ENCODE results near the gene WDR27.

Gene WDR27

DNA sequence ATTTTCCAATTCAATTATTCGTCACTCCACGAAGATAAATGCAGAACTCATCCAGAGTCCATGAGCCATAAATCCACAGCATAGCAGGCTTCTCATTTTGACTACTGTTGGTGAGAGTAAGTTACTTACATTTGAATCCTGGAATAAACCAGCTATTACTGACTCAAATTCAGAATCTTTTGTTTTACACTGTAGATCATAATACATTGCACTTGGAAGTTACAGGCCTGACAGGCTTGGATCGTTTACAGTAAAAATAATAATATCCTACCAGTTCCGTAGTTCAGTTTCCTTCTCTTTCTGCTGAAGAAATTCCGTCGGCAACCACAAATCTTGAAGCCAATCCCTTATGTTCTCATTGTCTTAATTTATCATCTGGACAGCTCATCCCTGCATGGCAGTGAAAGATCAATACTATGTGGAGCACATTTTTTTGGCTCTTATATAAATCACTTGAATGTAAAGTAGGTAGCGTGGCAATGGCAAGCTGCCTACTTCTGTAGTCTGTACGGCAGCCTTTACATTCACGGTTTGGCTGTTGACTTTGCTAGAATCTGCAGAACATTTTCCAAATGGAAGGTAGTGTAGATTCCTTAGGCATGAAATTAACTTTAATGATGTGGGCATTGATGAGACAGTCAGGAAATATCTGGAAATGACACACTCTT lies 142.9 kb downstream of the WDR27 start:
- DNase-seq, result no peak

DNA sequence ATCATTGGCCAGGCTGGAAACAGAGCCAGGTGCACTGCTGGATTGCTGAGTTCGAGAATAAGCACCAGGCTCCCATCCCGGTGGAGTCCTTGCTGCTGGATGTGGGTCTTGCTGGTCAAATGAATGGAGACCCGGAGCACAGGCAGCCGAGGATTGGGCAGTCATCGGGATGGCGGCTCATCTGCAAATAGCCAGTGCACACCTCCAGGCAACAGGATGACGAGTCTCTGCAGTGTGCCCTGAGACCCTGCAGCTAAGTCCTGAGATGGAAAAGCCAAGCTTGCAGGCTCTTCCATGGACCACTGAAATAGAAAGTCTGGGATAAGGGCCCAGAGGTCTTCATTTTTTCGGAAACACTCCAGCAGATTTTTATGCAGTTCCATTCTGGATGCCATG lies 143.5 kb downstream of the WDR27 start:
- DNase-seq, result no peak

- DNase-seq, result no peak
Observed at GRCh38 chr6:169557887-169558286, 143.9 kb downstream of the WDR27 start.

- peak; percentile 8 for DNase-seq
Observed at GRCh38 chr6:169556758-169557548, 144.9 kb downstream of the WDR27 start.

- DNase-seq, result no peak
Observed at GRCh38 chr6:169555971-169556617, 145.7 kb downstream of the WDR27 start.

DNA sequence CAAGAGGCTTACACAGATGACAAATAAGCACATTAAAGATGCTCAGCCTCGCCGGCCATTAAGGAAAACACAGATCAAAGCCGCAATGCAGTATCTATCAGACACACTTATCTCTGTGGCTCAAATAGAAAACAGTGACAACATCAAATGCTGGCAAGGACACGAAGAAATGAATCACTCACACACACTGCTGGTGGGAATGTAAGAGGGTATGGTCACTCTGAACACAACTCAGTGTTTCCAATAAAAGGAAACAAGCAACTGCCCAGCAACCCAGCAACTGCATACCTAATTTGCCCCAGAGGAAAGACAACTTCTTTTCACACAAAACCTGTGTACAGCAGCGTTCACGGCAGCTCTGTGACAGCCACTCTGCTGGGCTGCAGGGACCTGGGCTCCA lies 155.8 kb downstream of the WDR27 start:
- DNase-seq, result no peak

- no peak for DNase-seq
Observed at GRCh38 chr6:169543704-169544103, 158.1 kb downstream of the WDR27 start.

GRCh38 chr6:169542491-169542890 lies 159.3 kb downstream of the WDR27 start:
- no peak for DNase-seq

- DNase-seq, result no peak
Observed at GRCh38 chr6:169539176-169539897, 162.5 kb downstream of the WDR27 start.

DNA sequence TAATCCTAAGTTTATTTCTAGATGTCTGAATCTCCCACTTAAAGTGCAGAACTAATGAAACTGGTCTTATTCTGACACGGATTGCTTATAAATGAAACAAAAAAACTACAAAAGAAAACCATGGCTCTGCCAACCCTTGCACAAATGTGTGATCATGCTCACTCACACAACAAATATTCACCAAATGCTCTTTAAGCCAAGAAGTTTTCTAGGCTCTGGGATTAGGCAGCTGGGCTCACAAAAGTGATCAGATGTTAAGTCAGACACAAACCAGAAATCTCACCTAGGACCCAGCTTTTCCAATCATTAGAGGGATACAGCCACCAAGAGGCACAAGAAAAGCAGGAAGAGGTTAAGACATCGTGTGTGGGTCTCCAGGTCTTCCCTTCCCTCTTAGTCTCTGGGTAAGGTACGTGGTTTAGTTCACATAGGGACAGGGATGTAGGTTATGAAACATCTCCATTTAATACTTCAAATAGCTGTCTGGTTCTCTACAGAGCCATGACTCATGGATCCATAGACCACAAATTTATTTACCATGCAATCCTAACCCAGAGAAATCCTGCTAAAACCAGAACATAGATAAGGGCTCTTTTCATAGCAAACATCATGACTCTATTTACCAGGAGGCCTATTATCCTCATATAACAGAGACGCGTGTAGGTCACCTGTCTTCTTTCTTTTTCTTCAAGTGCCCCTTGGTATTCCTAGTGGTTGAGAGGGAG lies 165.2 kb downstream of the WDR27 start:
- DNase-seq, result no peak

DNA sequence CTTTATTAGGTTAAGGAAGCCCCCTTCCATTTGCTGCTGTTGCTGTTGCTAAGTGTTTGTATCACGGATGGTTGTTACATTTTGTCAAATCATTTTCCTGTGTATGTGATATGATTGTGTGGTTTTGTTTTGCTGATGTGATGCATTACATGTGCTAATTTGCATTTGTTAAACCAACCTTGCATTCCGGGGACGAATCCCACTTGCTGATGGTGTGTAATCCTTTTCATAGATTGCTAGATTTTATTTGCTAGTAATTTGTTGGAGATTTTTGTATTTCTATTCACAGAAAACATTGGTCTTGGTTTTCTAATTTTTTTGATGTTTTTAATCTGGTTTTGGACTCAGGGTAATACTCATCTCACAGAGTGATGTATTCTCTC lies 167.8 kb downstream of the WDR27 start:
- DNase-seq, result no peak

- DNase-seq, result no peak
Observed at GRCh38 chr6:169533301-169534038, 168.4 kb downstream of the WDR27 start.

GRCh38 chr6:169530752-169531123 lies 171.1 kb downstream of the WDR27 start:
- DNase-seq, result peak; percentile 1

- DNase-seq, result peak; percentile 0
Observed at GRCh38 chr6:169529931-169530751, 171.7 kb downstream of the WDR27 start.

GRCh38 chr6:169528755-169529154 lies 173.1 kb downstream of the WDR27 start:
- no peak for DNase-seq

DNA sequence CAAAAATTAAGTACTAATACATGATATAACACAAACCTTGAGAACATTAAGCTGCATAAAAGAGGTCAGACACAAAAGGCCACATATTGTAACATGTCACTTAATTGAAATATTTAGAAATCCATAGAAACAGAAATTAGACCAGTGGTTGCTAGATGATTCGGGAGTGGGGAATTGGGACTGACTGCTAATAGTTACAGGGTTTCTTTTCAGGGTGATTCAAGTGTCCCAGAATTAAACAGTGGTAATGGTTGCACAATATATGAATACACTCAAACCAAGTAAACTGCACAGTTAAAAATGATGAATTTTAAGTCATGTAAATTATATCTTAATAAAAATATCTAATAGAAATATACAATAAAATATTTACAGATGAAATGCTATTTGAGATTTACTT lies 174.5 kb downstream of the WDR27 start:
- DNase-seq, result no peak

- DNase-seq, result no peak
Observed at GRCh38 chr6:169521825-169522224, 180.0 kb downstream of the WDR27 start.

- no peak for DNase-seq
Observed at GRCh38 chr6:169520104-169520503, 181.7 kb downstream of the WDR27 start.

DNA sequence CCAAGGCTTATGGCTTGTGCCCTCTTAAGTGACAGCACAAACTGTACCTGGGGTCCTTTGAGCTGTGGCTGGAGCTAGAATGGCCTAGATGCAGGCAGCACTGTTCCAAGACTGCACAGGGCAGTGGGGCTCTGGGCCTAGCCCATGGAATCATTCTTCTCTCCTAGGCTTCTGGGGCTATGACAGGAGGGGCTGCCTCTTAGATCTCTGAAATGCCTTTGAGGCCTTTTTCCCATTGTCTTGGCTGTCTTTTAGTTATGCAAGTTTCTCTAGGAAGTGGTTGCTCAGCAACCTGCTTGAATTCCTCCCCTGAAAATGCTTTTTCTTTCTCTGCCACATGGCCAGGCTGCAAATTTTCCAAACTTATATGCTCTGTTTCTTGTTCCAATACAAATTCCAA lies 183.4 kb downstream of the WDR27 start:
- DNase-seq, result no peak

DNA sequence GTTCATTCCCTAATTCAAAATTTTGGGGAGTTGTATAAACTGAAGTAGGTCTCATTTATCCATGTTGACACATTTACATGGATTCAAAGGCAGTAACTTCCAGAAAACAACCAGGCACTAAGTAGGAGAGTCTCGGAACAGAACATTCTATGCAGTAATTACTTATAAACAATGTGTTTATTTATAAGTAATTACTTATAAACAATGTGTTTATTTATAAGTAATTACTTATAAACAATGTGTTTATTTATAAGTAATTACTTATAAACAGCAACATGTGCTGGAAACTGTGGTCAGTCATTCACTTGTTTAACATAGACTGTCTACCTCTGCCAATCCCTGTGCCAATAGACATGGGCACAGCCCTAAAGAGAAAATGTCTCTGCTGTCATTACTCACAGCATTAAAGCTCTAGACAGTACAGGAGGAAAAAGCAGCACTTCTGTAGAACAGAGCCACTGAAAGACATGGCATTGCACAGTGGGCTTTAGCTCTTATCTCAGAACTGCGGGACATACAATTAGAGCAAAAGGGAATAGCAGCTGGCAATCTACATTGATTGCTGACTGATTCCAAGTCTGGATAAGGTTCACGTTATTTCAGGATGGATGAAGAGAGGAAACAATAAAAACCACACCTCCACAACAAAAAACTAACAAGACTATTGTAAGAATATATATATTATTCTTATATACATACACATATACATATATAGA lies 188.2 kb downstream of the WDR27 start:
- no peak for DNase-seq

All from CD4-positive, alpha-beta T cell treated with Interleukin-10 for 1 hour (primary cell).